PC-3 (cell line): Measurements from ENCODE around the gene IL7R. TPM values are rescaled to one million over a fixed set of nuclear protein-coding genes. Genes with fewer than 3 reads are reported as not detected.
A peak's percentile ranks its signal among the peaks of the same experiment; 100 is the strongest.
"Not testable (repeated sequence)": the region's sequence is repeated elsewhere in the genome, so short reads cannot be mapped to it uniquely, and the experiment has no call there.

ENCODE experiments used
- ATAC-seq: fragments of 200-7000 bp; cut with Tn5 transposase; 2 replicates; pipeline ENCODE4 v1.9.1; 2020; ENCODE audit warnings: mild to moderate bottlenecking, moderate library complexity
- BruUV-seq: library from RNA; stranded (reverse); fragments of 400-500 nt; replicated peaks from 2 replicates; lab custom pipeline; 2021; lab: Mats Ljungman, UMichigan
- CTCF ChIA-PET: fragments of 300-600 bp; sonication (Branson Sonifier 250); formaldehyde crosslinking; loops from one replicate; lab custom pipeline; 2022; ENCODE audit warnings: antibody characterized with exemption; lab: Charles Lee
- POLR2A ChIA-PET: fragments of 300-600 bp; sonication (Branson Sonifier 250); formaldehyde crosslinking; loops from one replicate; lab custom pipeline; 2022; ENCODE audit warnings: antibody characterized with exemption; ENCODE audit not compliant: unreplicated experiment; lab: Charles Lee
- DNase-seq: peaks from one replicate; pipeline ENCODE4 v3.0.0-alpha.2; 2015
- H2AFZ ChIP-seq: fragments of 300-600 bp; sonication (generic); 2 replicates; pipeline ENCODE4 v1.6.0; 2016; ENCODE audit warnings: antibody characterized with exemption, low read length
- H3F3A ChIP-seq: fragments of 300-600 bp; sonication (generic); one replicate; pipeline ENCODE4 v1.6.0; 2017; ENCODE audit warnings: antibody characterized with exemption, low read length, control low read depth, mild to moderate bottlenecking; ENCODE audit not compliant: unreplicated experiment
- H3K27ac ChIP-seq: fragments of 300-600 bp; sonication (generic); 2 replicates; pipeline ENCODE4 v1.5.1; 2016; ENCODE audit warnings: mild to moderate bottlenecking, low read length
- H3K27me3 ChIP-seq: fragments of 300-600 bp; sonication (generic); 2 replicates; pipeline ENCODE4 v1.6.1; 2016; ENCODE audit warnings: low read length, mixed read lengths
- H3K36me3 ChIP-seq: fragments of 300-600 bp; sonication (generic); 2 replicates; pipeline ENCODE4 v1.6.1; 2016; ENCODE audit warnings: low read depth, mixed run types, low read length, mixed read lengths
- H3K4me1 ChIP-seq: fragments of 300-600 bp; sonication (generic); 2 replicates; pipeline ENCODE4 v1.5.1; 2016; ENCODE audit warnings: low read length; ENCODE audit not compliant: insufficient read depth
- H3K4me2 ChIP-seq: fragments of 300-600 bp; sonication (generic); 2 replicates; pipeline ENCODE4 v1.6.0; 2016; ENCODE audit warnings: low read length
- H3K4me3 ChIP-seq: fragments of 300-600 bp; sonication (generic); 2 replicates; pipeline ENCODE4 v1.5.1; 2016; ENCODE audit warnings: mild to moderate bottlenecking, low read length, mixed read lengths
- H3K79me2 ChIP-seq: fragments of 300-600 bp; sonication (generic); 2 replicates; pipeline ENCODE4 v1.6.1; 2017; ENCODE audit warnings: low read length, mixed read lengths
- H3K9ac ChIP-seq: fragments of 300-600 bp; sonication (generic); 2 replicates; pipeline ENCODE4 v1.6.0; 2016; ENCODE audit warnings: mild to moderate bottlenecking, low read length
- H3K9me2 ChIP-seq: fragments of 300-600 bp; sonication (generic); replicated peaks from 2 replicates; pipeline ENCODE4 v1.6.1; 2016; ENCODE audit warnings: mixed run types, low read length, mixed read lengths
- H3K9me3 ChIP-seq: fragments of 300-600 bp; sonication (generic); 2 replicates; pipeline ENCODE4 v1.6.1; 2016; ENCODE audit warnings: low read length, mixed read lengths
- H4K20me1 ChIP-seq: fragments of 300-600 bp; sonication (generic); 2 replicates; pipeline ENCODE4 v1.6.1; 2016; ENCODE audit warnings: low read length, mixed read lengths
- EZH2 ChIP-seq: fragments of 300-600 bp; sonication (generic); IDR thresholded peaks from one replicate; pipeline ENCODE4 v1.6.1; 2017; ENCODE audit warnings: antibody characterized with exemption, mild to moderate bottlenecking, low read length; ENCODE audit not compliant: unreplicated experiment
- EZH2phosphoT487 ChIP-seq: fragments of 300-600 bp; sonication (generic); IDR thresholded peaks from 2 replicates; pipeline ENCODE4 v1.6.1; 2018; ENCODE audit warnings: mild to moderate bottlenecking, antibody characterized with exemption, low read length, borderline replicate concordance
- intact Hi-C: fragments of 100-400 bp; cut with micrococcal nuclease; formaldehyde crosslinking; loops from 2 replicates; pipeline ENCODE4 v1.9.0; 2023
- total RNA-seq: library from RNA; depleted of rRNA; stranded (reverse); fragments of >200 nt; gene quantifications from 2 replicates; pipeline ENCODE4 v1.2.3, GENCODE V29; 2014
- TF ChIP-seq, protein P1 (sequence below): fragments of 300-600 bp; sonication (generic); conservative IDR thresholded peaks from 2 replicates; pipeline ENCODE4 v1.5.1; 2017; ENCODE audit warnings: antibody characterized with exemption, low read depth, mild to moderate bottlenecking, low read length

Gene IL7R
- total RNA-seq, 1 experiment from 2014 or later, result 7.4 TPM

DNA sequence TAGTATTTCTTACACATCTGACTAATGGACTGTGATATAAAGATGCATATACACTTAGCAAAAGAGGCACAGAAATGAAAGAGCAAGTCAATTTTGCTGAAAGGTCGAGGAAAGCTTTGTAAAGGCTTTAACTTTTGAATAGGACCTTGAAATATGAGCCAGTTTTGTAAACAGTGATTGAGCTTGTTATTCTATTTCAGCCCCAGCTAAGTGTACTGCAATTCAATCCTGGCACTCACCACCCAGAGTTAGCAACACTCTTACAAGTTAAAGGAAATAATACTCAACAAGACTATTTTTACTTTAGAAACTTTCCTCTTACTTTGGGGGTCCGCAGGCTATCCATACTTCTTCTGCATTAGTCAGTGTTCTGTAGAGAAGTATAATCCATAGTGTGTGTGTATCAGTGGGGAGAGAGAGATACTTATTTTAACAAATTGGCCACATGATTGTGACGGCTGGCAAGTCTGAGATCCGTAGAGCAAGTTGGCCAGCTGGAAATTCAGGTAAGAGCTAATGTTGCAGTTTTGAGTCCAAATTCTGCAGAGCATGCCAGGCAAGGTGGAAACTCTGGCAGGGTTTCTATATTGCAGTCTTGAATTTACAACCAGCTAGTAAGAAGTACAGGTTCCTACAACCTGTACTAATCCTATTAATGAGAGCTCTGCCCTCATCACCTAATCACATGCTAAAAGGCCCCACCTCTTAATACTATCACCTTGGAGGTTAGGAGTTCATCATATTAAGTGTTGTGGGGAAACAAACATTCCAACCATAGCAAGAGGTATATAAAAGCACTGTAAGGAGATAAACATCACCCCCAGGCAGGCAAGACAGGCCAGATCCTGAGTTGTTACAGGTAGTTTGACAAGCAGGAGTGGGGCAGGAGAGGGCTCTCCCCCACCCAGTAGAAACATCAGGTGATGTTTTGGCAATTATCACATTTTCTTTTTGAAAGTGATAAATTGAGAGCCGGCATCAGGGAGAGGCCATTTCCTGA, 33.6 kb downstream of the IL7R start:
- no peaks in the 10 kb centered on the region for H3K36me3 ChIP-seq
- TF ChIP-seq, protein P1, sequence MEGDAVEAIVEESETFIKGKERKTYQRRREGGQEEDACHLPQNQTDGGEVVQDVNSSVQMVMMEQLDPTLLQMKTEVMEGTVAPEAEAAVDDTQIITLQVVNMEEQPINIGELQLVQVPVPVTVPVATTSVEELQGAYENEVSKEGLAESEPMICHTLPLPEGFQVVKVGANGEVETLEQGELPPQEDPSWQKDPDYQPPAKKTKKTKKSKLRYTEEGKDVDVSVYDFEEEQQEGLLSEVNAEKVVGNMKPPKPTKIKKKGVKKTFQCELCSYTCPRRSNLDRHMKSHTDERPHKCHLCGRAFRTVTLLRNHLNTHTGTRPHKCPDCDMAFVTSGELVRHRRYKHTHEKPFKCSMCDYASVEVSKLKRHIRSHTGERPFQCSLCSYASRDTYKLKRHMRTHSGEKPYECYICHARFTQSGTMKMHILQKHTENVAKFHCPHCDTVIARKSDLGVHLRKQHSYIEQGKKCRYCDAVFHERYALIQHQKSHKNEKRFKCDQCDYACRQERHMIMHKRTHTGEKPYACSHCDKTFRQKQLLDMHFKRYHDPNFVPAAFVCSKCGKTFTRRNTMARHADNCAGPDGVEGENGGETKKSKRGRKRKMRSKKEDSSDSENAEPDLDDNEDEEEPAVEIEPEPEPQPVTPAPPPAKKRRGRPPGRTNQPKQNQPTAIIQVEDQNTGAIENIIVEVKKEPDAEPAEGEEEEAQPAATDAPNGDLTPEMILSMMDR, result no peak
- TF ChIP-seq EZH2phosphoT487 (no peak), EZH2 (no peak)
- no peaks in the 10 kb centered on the region for H3K27me3 ChIP-seq
- CTCF ChIA-PET, result no interaction called here
- no peaks in the 10 kb centered on the region for H3K9me3 ChIP-seq
- ATAC-seq (peak; percentile 90), DNase-seq (peak; percentile 40)
- H3K4me1 ChIP-seq, result peaks cover 15% of the 10 kb centered on the region
- intact Hi-C loops, result no loop called here
- no peaks in the 10 kb centered on the region for H3K9me2 ChIP-seq
- no peak overlapping the region; the same call in 1 of the 2 replicates for H3K4me3 ChIP-seq
- H3K27ac ChIP-seq, result no peak overlapping the region
- POLR2A ChIA-PET, result interaction anchor here (0.5 to 0.7 kb wide), 2 partner anchors 84 to 216 kb away, joined by 3 to 4 read pairs; no protein-coding TSS in a partner anchor
- no peaks in the 10 kb centered on the region for H3K79me2 ChIP-seq
- BruUV-seq, result no TSS peak
- H3K9ac ChIP-seq, result no peak overlapping the region
- H4K20me1 ChIP-seq, result no peaks in the 10 kb centered on the region
- H2AFZ ChIP-seq, result peak overlapping the region; percentile 16; the same call in 1 of the 2 replicates
- no peaks in the 10 kb centered on the region for H3F3A ChIP-seq
- peak overlapping the region; percentile 18 for H3K4me2 ChIP-seq

DNA sequence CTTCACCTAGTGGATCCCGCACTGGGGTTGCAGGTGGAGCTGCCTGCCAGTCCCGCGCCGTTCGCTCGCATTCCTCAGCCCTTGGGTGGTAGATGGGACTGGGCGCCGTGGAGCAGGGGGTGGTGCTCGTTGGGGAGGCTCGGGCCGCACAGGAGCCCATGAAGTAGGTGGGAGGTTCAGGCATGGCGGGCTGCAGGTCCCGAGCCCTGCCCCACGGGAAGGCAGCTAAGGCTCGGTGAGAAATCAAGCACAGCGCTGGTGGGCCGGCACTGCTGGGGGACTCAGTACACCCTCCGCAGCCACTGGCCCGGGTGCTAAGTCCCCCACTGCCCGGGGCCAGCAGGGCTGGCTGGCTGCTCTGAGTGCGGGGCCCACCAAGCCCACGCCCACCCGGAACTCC, 36.1 kb downstream of the IL7R start:
- H3K27ac ChIP-seq, H4K20me1 ChIP-seq, H3K4me3 ChIP-seq, H3F3A ChIP-seq, H3K4me2 ChIP-seq, ATAC-seq, intact Hi-C loops, BruUV-seq, DNase-seq, H3K9ac ChIP-seq, POLR2A ChIA-PET, H3K36me3 ChIP-seq, H2AFZ ChIP-seq, H3K9me3 ChIP-seq, CTCF ChIA-PET, H3K27me3 ChIP-seq, H3K79me2 ChIP-seq, H3K9me2 ChIP-seq: not testable (repeated sequence)
- H3K4me1 ChIP-seq, result peaks cover 15% of the 10 kb centered on the region

DNA sequence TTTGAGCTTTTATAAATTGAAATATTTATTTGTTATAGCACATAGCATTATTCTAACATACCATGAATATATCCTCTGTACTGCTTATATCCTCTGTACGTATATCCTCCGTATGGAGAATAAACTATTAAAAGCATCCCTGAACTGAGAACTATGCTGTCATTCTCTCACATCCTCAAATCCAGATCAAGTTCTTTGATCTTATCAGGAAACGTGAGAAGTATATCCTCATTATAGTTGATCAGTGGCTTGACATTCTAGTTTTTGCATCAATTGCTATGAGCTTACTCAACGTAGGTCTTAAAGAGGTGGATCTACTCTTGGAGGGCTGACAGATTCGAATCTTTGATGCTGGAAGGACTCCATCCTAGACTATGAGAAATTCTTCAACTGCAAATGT, 37.4 kb downstream of the IL7R start:
- ATAC-seq, result no peak

More for the DNA sequence above, 37.4 kb downstream of the IL7R start:
- no peaks in the 10 kb centered on the region for H3K9me2 ChIP-seq
- H3K9ac ChIP-seq, result no peak overlapping the region
- H3K27me3 ChIP-seq, result no peaks in the 10 kb centered on the region
- intact Hi-C loops, result no loop called here
- H3K27ac ChIP-seq, result no peak overlapping the region
- H3F3A ChIP-seq, result no peaks in the 10 kb centered on the region
- CTCF ChIA-PET, result no interaction called here
- no peak overlapping the region for H3K4me2 ChIP-seq
- no peaks in the 10 kb centered on the region for H3K36me3 ChIP-seq
- POLR2A ChIA-PET, result no interaction called here
- no peak for DNase-seq
- H4K20me1 ChIP-seq, result no peaks in the 10 kb centered on the region
- BruUV-seq, result no TSS peak
- H2AFZ ChIP-seq, result no peak overlapping the region
- TF ChIP-seq EZH2phosphoT487 (no peak), EZH2 (no peak)
- TF ChIP-seq, protein P1, result no peak
- no peaks in the 10 kb centered on the region for H3K9me3 ChIP-seq
- H3K79me2 ChIP-seq, result no peaks in the 10 kb centered on the region
- peaks cover 15% of the 10 kb centered on the region for H3K4me1 ChIP-seq
- H3K4me3 ChIP-seq, result no peak overlapping the region
